Smooth muscle cell (in vitro differentiated cells): Measurements from ENCODE around the gene PACRGL. TPM values are rescaled to one million over a fixed set of nuclear protein-coding genes. Genes with fewer than 3 reads are reported as not detected.
"Not testable (repeated sequence)": the region's sequence is repeated elsewhere in the genome, so short reads cannot be mapped to it uniquely, and the experiment has no call there.

ENCODE experiments used
- DNase-seq: peaks from one replicate; lab custom pipeline; 2025; ENCODE audit not compliant: unreplicated experiment; lab: John Stamatoyannopoulos, UW
- H2AFZ ChIP-seq: fragments of 200-600 bp; sonication (generic); 2 replicates; pipeline ENCODE4 v1.6.0; 2016; ENCODE audit warnings: antibody characterized with exemption, low read depth, mild to moderate bottlenecking
- H3F3A ChIP-seq: fragments of 200-600 bp; sonication (generic); 2 replicates; pipeline ENCODE4 v1.6.0; 2017; ENCODE audit warnings: antibody characterized with exemption, low read depth
- H3K27ac ChIP-seq: fragments of 200-600 bp; sonication (generic); 2 replicates; pipeline ENCODE4 v1.5.1; 2016; ENCODE audit warnings: low read depth, mild to moderate bottlenecking
- H3K27me3 ChIP-seq: fragments of 200-600 bp; sonication (generic); 2 replicates; pipeline ENCODE4 v1.6.1; 2016; ENCODE audit warnings: low read depth, mild to moderate bottlenecking
- H3K36me3 ChIP-seq: fragments of 200-600 bp; sonication (generic); 2 replicates; pipeline ENCODE4 v1.5.1; 2016; ENCODE audit warnings: low read depth
- H3K4me1 ChIP-seq: fragments of 200-600 bp; sonication (generic); 2 replicates; pipeline ENCODE4 v1.5.1; 2016; ENCODE audit warnings: low read depth
- H3K4me2 ChIP-seq: fragments of 200-600 bp; sonication (generic); 2 replicates; pipeline ENCODE4 v1.6.0; 2016; ENCODE audit warnings: mild to moderate bottlenecking
- H3K4me3 ChIP-seq: fragments of 200-600 bp; sonication (generic); 2 replicates; pipeline ENCODE4 v1.5.1; 2016; ENCODE audit warnings: mild to moderate bottlenecking
- H3K79me2 ChIP-seq: fragments of 200-600 bp; sonication (generic); 2 replicates; pipeline ENCODE4 v1.6.0; 2016; ENCODE audit warnings: low read depth, mild to moderate bottlenecking
- H3K9ac ChIP-seq: fragments of 200-600 bp; sonication (generic); 2 replicates; pipeline ENCODE4 v1.6.0; 2016; ENCODE audit warnings: low read depth
- H3K9me3 ChIP-seq: fragments of 200-600 bp; sonication (generic); replicated peaks from 2 replicates; pipeline ENCODE4 v1.5.1; 2016; ENCODE audit warnings: low read depth
- H4K20me1 ChIP-seq: fragments of 200-600 bp; sonication (generic); 2 replicates; pipeline ENCODE4 v1.6.0; 2016; ENCODE audit warnings: low read depth
- CTCF ChIP-seq: fragments of 200-600 bp; sonication (generic); IDR thresholded peaks from 2 replicates; pipeline ENCODE4 v1.5.1; 2017; ENCODE audit warnings: borderline replicate concordance, mild to moderate bottlenecking, antibody characterized with exemption; ENCODE audit not compliant: insufficient read depth, poor library complexity, severe bottlenecking
- whole genome bisulfite sequencing: methylation state at CpG from one replicate; pipeline ENCODE4 v1.1.7; 2016; ENCODE audit warnings: low lambda C conversion rate; 5-methylcytosine and 5-hydroxymethylcytosine counted together
- polyA plus RNA-seq: library from polyadenylated mRNA; unstranded; fragments of >200 nt; fragmentation: Nextera tagmentation; extraction: Ambion mirVana; gene quantifications from 2 replicates; pipeline ENCODE4 v1.2.1, GENCODE V29; 2016
- total RNA-seq: library from RNA; depleted of rRNA; stranded (reverse); fragments of >200 nt; gene quantifications from 2 replicates; pipeline ENCODE4 v1.2.3, GENCODE V29; 2014

The PACRGL gene
- total and polyA plus RNA-seq, 2 experiments from 2014 or later: 9.1 to 19.9 TPM

- no peaks in the 10 kb centered on the region for H3K9me3 ChIP-seq
- no peak for TF ChIP-seq CTCF
- H3K4me2 ChIP-seq: no peak overlapping the region
- no peak for DNase-seq
- H3K27ac ChIP-seq: no peak overlapping the region
- H3F3A ChIP-seq: no peaks in the 10 kb centered on the region
- H3K4me1 ChIP-seq: no peaks in the 10 kb centered on the region
- peaks cover 31% of the 10 kb centered on the region for H3K36me3 ChIP-seq
- H4K20me1 ChIP-seq: no peaks in the 10 kb centered on the region
- no peak overlapping the region for H3K9ac ChIP-seq
- H2AFZ ChIP-seq: no peak overlapping the region
- H3K4me3 ChIP-seq: no peak overlapping the region
- WGBS: 78% methylated on average over 3 of the region's 3 CpGs
- H3K27me3 ChIP-seq: no peaks in the 10 kb centered on the region
- no peaks in the 10 kb centered on the region for H3K79me2 ChIP-seq
Measured at GRCh38 chr4:20723463-20723862, 23.2 kb downstream of the PACRGL start.

- H3K4me3 ChIP-seq: no peak overlapping the region
- 97% methylated on average over 6 of the region's 6 CpGs for WGBS
Measured at GRCh38 chr4:20724915-20725314, 24.7 kb downstream of the PACRGL start.

GRCh38 chr4:20735931-20736330 lies 35.7 kb downstream of the PACRGL start:
- WGBS: 97% methylated on average over 1 of the region's 1 CpG
- H3K4me3 ChIP-seq: no peak overlapping the region
- H3K9me3 ChIP-seq: peaks cover 20% of the 10 kb centered on the region
- H4K20me1 ChIP-seq: no peaks in the 10 kb centered on the region
- H3K4me2 ChIP-seq: no peak overlapping the region
- H3K36me3 ChIP-seq: peaks cover 20% of the 10 kb centered on the region
- H3K27ac ChIP-seq: no peak overlapping the region
- no peaks in the 10 kb centered on the region for H3K4me1 ChIP-seq
- no peak for TF ChIP-seq CTCF
- H3K79me2 ChIP-seq: no peaks in the 10 kb centered on the region
- no peaks in the 10 kb centered on the region for H3F3A ChIP-seq
- no peak for DNase-seq
- no peak overlapping the region for H3K9ac ChIP-seq
- H2AFZ ChIP-seq: no peak overlapping the region
- no peaks in the 10 kb centered on the region for H3K27me3 ChIP-seq

More at GRCh38 chr4:20724915-20725314, 24.7 kb downstream of the PACRGL start:
- Histone ChIP-seq H3K27me3 (no peaks in the 10 kb centered on the region), H3K9me3 (no peaks in the 10 kb centered on the region), H3K36me3 (peaks cover 26% of the 10 kb centered on the region), H2AFZ (no peak overlapping the region), H3K27ac (no peak overlapping the region), H3F3A (no peaks in the 10 kb centered on the region), H3K79me2 (no peaks in the 10 kb centered on the region), H3K4me2 (no peak overlapping the region), H3K4me1 (no peaks in the 10 kb centered on the region), H3K9ac (no peak overlapping the region), H4K20me1 (no peaks in the 10 kb centered on the region)
- no peak for DNase-seq
- TF ChIP-seq CTCF: no peak

- DNase-seq, H3F3A ChIP-seq, H3K27me3 ChIP-seq, H3K4me3 ChIP-seq, H3K9ac ChIP-seq, H3K9me3 ChIP-seq, H3K4me2 ChIP-seq, H3K27ac ChIP-seq, H4K20me1 ChIP-seq, H3K79me2 ChIP-seq, H3K4me1 ChIP-seq, H3K36me3 ChIP-seq, H2AFZ ChIP-seq: not testable (repeated sequence)
- 97% methylated on average over 4 of the region's 4 CpGs for WGBS
Measured at GRCh38 chr4:20746000-20746399, 45.7 kb downstream of the PACRGL start.
